Right lobe of liver (tissue), 4 donors: ENCODE measurements around the gene MYOZ1.

Experiments
- POLR2A ChIP-seq: fragments of 450-650 bp; IDR thresholded peaks from one replicate; pipeline ENCODE4 v1.6.1; 2017; ENCODE audit warnings: antibody characterized with exemption, mild to moderate bottlenecking
- TF ChIP-seq, protein P1 (sequence below), 4 donors: fragments of 200-600 bp in 3 of 4; fragments of 450-650 bp in 1 of 4; IDR thresholded peaks; one replicate each; pipeline versions ENCODE4 v1.5.1 to v1.8.0; 2016 to 2022; ENCODE audit warnings: antibody characterized with exemption in 4 of 4, mild to moderate bottlenecking in 2 of 4
- donor health status: DM: no; HTN: no; CAD: no.
- donor health status: DM: no; HTN: no; CAD: no.
- donor health status: DM: no; HTN: yes; CAD: no.

DNA sequence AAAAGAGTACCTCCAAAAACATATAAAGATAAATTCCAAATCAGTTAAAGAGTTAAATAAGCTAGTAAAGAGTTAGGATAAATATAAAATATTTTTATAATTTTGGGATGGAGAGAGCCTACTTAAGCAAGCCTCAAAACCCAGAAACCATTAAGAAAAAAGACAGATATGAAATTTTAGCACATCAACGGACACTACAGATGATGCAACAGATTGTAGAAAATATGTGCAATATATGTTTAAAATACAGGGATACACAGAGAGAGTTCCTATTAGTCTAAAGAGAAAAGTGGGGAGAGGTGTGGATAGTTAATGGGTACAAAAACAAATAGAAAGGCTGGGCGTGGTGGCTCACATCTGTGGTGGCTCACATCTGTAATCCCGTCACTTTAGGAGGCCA, 26.6 kb downstream of the MYOZ1 start:
- no peak for TF ChIP-seq POLR2A
- TF ChIP-seq, protein P1, sequence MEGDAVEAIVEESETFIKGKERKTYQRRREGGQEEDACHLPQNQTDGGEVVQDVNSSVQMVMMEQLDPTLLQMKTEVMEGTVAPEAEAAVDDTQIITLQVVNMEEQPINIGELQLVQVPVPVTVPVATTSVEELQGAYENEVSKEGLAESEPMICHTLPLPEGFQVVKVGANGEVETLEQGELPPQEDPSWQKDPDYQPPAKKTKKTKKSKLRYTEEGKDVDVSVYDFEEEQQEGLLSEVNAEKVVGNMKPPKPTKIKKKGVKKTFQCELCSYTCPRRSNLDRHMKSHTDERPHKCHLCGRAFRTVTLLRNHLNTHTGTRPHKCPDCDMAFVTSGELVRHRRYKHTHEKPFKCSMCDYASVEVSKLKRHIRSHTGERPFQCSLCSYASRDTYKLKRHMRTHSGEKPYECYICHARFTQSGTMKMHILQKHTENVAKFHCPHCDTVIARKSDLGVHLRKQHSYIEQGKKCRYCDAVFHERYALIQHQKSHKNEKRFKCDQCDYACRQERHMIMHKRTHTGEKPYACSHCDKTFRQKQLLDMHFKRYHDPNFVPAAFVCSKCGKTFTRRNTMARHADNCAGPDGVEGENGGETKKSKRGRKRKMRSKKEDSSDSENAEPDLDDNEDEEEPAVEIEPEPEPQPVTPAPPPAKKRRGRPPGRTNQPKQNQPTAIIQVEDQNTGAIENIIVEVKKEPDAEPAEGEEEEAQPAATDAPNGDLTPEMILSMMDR (IDR thresholded peaks at IDR 0.05), result no peak
